ENCODE measurements around the gene MEGF6. TPM values are rescaled to one million over a fixed set of nuclear protein-coding genes. Genes with fewer than 3 reads are reported as not detected.

The MEGF6 gene
- total and polyA plus RNA-seq, 2 donors (not counting 3 experiments of a cell fraction or from before 2014, with no cell fraction given): 22.5 to 63.7 TPM

GRCh38 chr1:3442331-3442730 is 169.0 kb downstream of the MEGF6 start:
- H3K9ac ChIP-seq (replicated peaks; ENCODE audit: extremely low read depth, insufficient read depth, low read length): no peak overlapping the region
- H3K27ac ChIP-seq (ENCODE audit: insufficient read depth, low read depth, low read length): no peak overlapping the region
- dilution Hi-C loops (cut with MboI; ENCODE audit: extremely low pct_ligation_motif_present, low sequenced_read_pairs): no loop called here
- H3K27me3 ChIP-seq (ENCODE audit: control insufficient read depth in 2 of 2, insufficient read depth in 2 of 2, low read length in 2 of 2): peaks cover 2% of the 10 kb centered on the region in 2 experiments
- POLR2A ChIA-PET: no interaction called here
- no peaks in the 10 kb centered on the region for H3K36me3 ChIP-seq (ENCODE audit: control insufficient read depth in 2 of 2, extremely low read depth in 1 of 2, insufficient read depth in 2 of 2, low read length in 2 of 2)
- no peak overlapping the region for H3K4me3 ChIP-seq (replicated peaks in 1 of 3; ENCODE audit: insufficient read depth in 1 of 3, low read depth in 1 of 3, low read length in 3 of 3)
- no peak for DNase-seq (ENCODE audit: low read depth, low spot score)
- CTCF ChIA-PET: interaction anchor here (1.7 kb wide), 1 partner anchor 11 kb away, joined by 4 read pairs; no protein-coding TSS in a partner anchor
- intact Hi-C loops (cut with micrococcal nuclease): no loop called here
- TF ChIP-seq GATA2 (IDR thresholded peaks at IDR 0.05; ENCODE audit: insufficient read depth, insufficient read length, low read depth, low read length) (no peak), MYC (IDR thresholded peaks at IDR 0.05; ENCODE audit: low read depth, low read length) (no peak), CTCF (IDR thresholded peaks at IDR 0.05; ENCODE audit: extremely low read depth in 1 of 2, insufficient read depth in 1 of 2, low read depth in 1 of 2, low read length in 2 of 2) (no peak), JUN (IDR thresholded peaks at IDR 0.05; ENCODE audit: borderline replicate concordance, insufficient read depth, insufficient read length, low read depth) (no peak), EZH2 (IDR thresholded peaks at IDR 0.05; ENCODE audit: borderline replicate concordance, low read depth, low read length, severe bottlenecking) (no peak), POLR2A (IDR thresholded peaks at IDR 0.05; ENCODE audit: low read depth, low read length) (no peak), FOS (IDR thresholded peaks at IDR 0.05; ENCODE audit: borderline replicate concordance, insufficient read depth, low read length) (no peak), MAX (IDR thresholded peaks at IDR 0.05; ENCODE audit: insufficient read depth, insufficient read length) (no peak), POLR2AphosphoS5 (IDR thresholded peaks at IDR 0.05; ENCODE audit: insufficient read depth, low read depth, low read length) (no peak)
- no peaks in the 10 kb centered on the region for H3K9me1 ChIP-seq (replicated peaks; ENCODE audit: control insufficient read depth, extremely low read depth, insufficient read depth, low read length)
- H4K20me1 ChIP-seq (replicated peaks; ENCODE audit: control insufficient read depth, extremely low read depth, insufficient read depth, low read length): no peaks in the 10 kb centered on the region
- no peaks in the 10 kb centered on the region for H3K79me2 ChIP-seq (ENCODE audit: control insufficient read depth, insufficient read depth, low read length)
- no peaks in the 10 kb centered on the region for H3K4me1 ChIP-seq (ENCODE audit: control insufficient read depth, extremely low read depth, insufficient read depth, low read length)
- no peak overlapping the region for H2AFZ ChIP-seq (ENCODE audit: low read depth, low read length)
- no peaks in the 10 kb centered on the region for H3K9me3 ChIP-seq (replicated peaks; ENCODE audit: control insufficient read depth, insufficient read depth, low read length)
- no peak for FAIRE-seq
- no peak overlapping the region for H3K4me2 ChIP-seq (ENCODE audit: insufficient read depth, low read length)
- BruUV-seq (replicated peaks): no TSS peak

Data from endothelial cell of umbilical vein (primary cell).